ENCODE results near the gene KRTAP22-1. TPM values are rescaled to one million over a fixed set of nuclear protein-coding genes. Genes with fewer than 3 reads are reported as not detected.

The KRTAP22-1 gene
- total RNA-seq, 1 experiment from 2014 or later, result not detected

- ChIA-PET POLR2A (no interaction called here), CTCF (no interaction called here)
- Mint-ChIP-seq H3K27me3 (ENCODE audit: insufficient read depth, unreplicated experiment) (no peaks in the 10 kb centered on the region), H3K9me3 (ENCODE audit: unreplicated experiment) (no peaks in the 10 kb centered on the region), H3K4me1 (ENCODE audit: insufficient read depth, unreplicated experiment) (no peaks in the 10 kb centered on the region), H3K27ac (ENCODE audit: low read depth, unreplicated experiment) (no peak overlapping the region), H3K4me3 (ENCODE audit: unreplicated experiment) (no peak overlapping the region), H3K36me3 (ENCODE audit: insufficient read depth, unreplicated experiment) (no peaks in the 10 kb centered on the region)
- intact Hi-C loops (cut with micrococcal nuclease), result no loop called here
- BruUV-seq (replicated peaks), result no TSS peak
- no peak for TF ChIP-seq CTCF (IDR thresholded peaks at IDR 0.05; ENCODE audit: unreplicated experiment)
- no peak for DNase-seq (ENCODE audit: unreplicated experiment)
These were observed 23.1 kb upstream of the KRTAP22-1 start for GRCh38 chr21:30577766-30578165.

GRCh38 chr21:30579346-30579745, 21.5 kb upstream of the KRTAP22-1 start:
- Mint-ChIP-seq H3K27ac (ENCODE audit: low read depth, unreplicated experiment) (no peak overlapping the region), H3K36me3 (ENCODE audit: insufficient read depth, unreplicated experiment) (no peaks in the 10 kb centered on the region), H3K27me3 (ENCODE audit: insufficient read depth, unreplicated experiment) (peaks cover 11% of the 10 kb centered on the region), H3K4me3 (ENCODE audit: unreplicated experiment) (no peak overlapping the region), H3K9me3 (ENCODE audit: unreplicated experiment) (no peaks in the 10 kb centered on the region), H3K4me1 (ENCODE audit: insufficient read depth, unreplicated experiment) (no peaks in the 10 kb centered on the region)
- ChIA-PET POLR2A (no interaction called here), CTCF (no interaction called here)
- DNase-seq (ENCODE audit: unreplicated experiment), result no peak
- no TSS peak for BruUV-seq (replicated peaks)
- no peak for TF ChIP-seq CTCF (IDR thresholded peaks at IDR 0.05; ENCODE audit: unreplicated experiment)
- intact Hi-C loops (cut with micrococcal nuclease), result no loop called here

GRCh38 chr21:30580132-30580531, 20.8 kb upstream of the KRTAP22-1 start:
- CTCF ChIA-PET, result interaction anchor here (0.9 kb wide), 1 partner anchor 42 kb away, joined by 3 read pairs; no protein-coding TSS in a partner anchor
- no peak for DNase-seq (ENCODE audit: unreplicated experiment)
- Mint-ChIP-seq H3K27ac (ENCODE audit: low read depth, unreplicated experiment) (no peak overlapping the region), H3K36me3 (ENCODE audit: insufficient read depth, unreplicated experiment) (no peaks in the 10 kb centered on the region), H3K27me3 (ENCODE audit: insufficient read depth, unreplicated experiment) (peaks cover 18% of the 10 kb centered on the region), H3K9me3 (ENCODE audit: unreplicated experiment) (no peaks in the 10 kb centered on the region), H3K4me3 (ENCODE audit: unreplicated experiment) (no peak overlapping the region), H3K4me1 (ENCODE audit: insufficient read depth, unreplicated experiment) (no peaks in the 10 kb centered on the region)
- POLR2A ChIA-PET, result no interaction called here
- intact Hi-C loops (cut with micrococcal nuclease), result no loop called here
- no TSS peak for BruUV-seq (replicated peaks)
- no peak for TF ChIP-seq CTCF (IDR thresholded peaks at IDR 0.05; ENCODE audit: unreplicated experiment)

- BruUV-seq (replicated peaks), result no TSS peak
- H3K36me3 Mint-ChIP-seq (ENCODE audit: insufficient read depth, unreplicated experiment), result no peaks in the 10 kb centered on the region
- no peak overlapping the region for H3K4me3 Mint-ChIP-seq (ENCODE audit: unreplicated experiment)
- no peak for TF ChIP-seq CTCF (IDR thresholded peaks at IDR 0.05; ENCODE audit: unreplicated experiment)
- intact Hi-C loops (cut with micrococcal nuclease), result no loop called here
- no peak for DNase-seq (ENCODE audit: unreplicated experiment)
- H3K27me3 Mint-ChIP-seq (ENCODE audit: insufficient read depth, unreplicated experiment), result peaks cover 31% of the 10 kb centered on the region
- H3K4me1 Mint-ChIP-seq (ENCODE audit: insufficient read depth, unreplicated experiment), result no peaks in the 10 kb centered on the region
- POLR2A ChIA-PET, result interaction anchor here (0.6 kb wide), 1 partner anchor 1767 kb away, joined by 6 read pairs; no protein-coding TSS in a partner anchor
- H3K9me3 Mint-ChIP-seq (ENCODE audit: unreplicated experiment), result no peaks in the 10 kb centered on the region
- H3K27ac Mint-ChIP-seq (ENCODE audit: low read depth, unreplicated experiment), result no peak overlapping the region
- CTCF ChIA-PET, result no interaction called here
These were observed 18.0 kb upstream of the KRTAP22-1 start for GRCh38 chr21:30582870-30583269.

Measured in MCF 10A (cell line).